Keratinocyte (primary cell): Measurements from ENCODE around the gene SDK1. TPM values are rescaled to one million over a fixed set of nuclear protein-coding genes. Genes with fewer than 3 reads are reported as not detected.

Experiments
- DNase-seq: peaks from one replicate; pipeline ENCODE4 v3.0.0-alpha.2; 2011; ENCODE audit warnings: low read depth, missing footprints, low spot score
- FAIRE-seq: peaks from 2 replicates; lab custom pipeline; 2011; peaks lifted over from hg19 to GRCh38; lab: Jason Lieb, UNC
- H2AFZ ChIP-seq: 2 replicates; pipeline ENCODE4 v1.6.0; 2012; ENCODE audit warnings: low read length, control low read depth, inconsistent platforms; ENCODE audit not compliant: control insufficient read depth
- H3K27ac ChIP-seq: 2 replicates; pipeline ENCODE4 v1.5.1; 2011; ENCODE audit warnings: low read length; ENCODE audit not compliant: control insufficient read depth, insufficient read depth
- H3K27me3 ChIP-seq: 3 replicates; pipeline ENCODE4 v1.6.0; 2011; ENCODE audit warnings: low read length; ENCODE audit not compliant: control insufficient read depth, insufficient read depth; ENCODE audit errors: extremely low read depth
- H3K36me3 ChIP-seq, 2 experiments: 2 replicates in 1 of 2; 3 replicates in 1 of 2; pipeline ENCODE4 v1.5.1; 2011; ENCODE audit warnings: low read length in 2 of 2, mild to moderate bottlenecking in 1 of 2; ENCODE audit not compliant: control insufficient read depth in 2 of 2, insufficient read depth in 2 of 2; ENCODE audit errors: extremely low read depth in 1 of 2
- H3K4me1 ChIP-seq: 3 replicates; pipeline ENCODE4 v1.5.1; 2011; ENCODE audit warnings: low read length; ENCODE audit not compliant: control insufficient read depth, insufficient read depth; ENCODE audit errors: extremely low read depth
- H3K4me2 ChIP-seq: 3 replicates; pipeline ENCODE4 v1.6.0; 2011; ENCODE audit warnings: low read depth, low read length; ENCODE audit not compliant: control insufficient read depth, insufficient read depth; ENCODE audit errors: extremely low read depth
- H3K4me3 ChIP-seq, 3 experiments: fragments of 200-600 bp in 1 of 3; sonication (generic) in 1 of 3; 2 replicates in 2 of 3; 3 replicates in 1 of 3; pipeline ENCODE4 v1.5.1; 2011 to 2016; ENCODE audit warnings: low read length in 3 of 3, mild to moderate bottlenecking in 3 of 3, control low read depth in 2 of 3, inconsistent platforms in 1 of 3, low read depth in 1 of 3, mixed read lengths in 1 of 3, mixed run types in 1 of 3, moderate library complexity in 1 of 3; ENCODE audit not compliant: control insufficient read depth in 2 of 3, insufficient read depth in 2 of 3; ENCODE audit errors: extremely low read depth in 1 of 3
- H3K79me2 ChIP-seq: 2 replicates; pipeline ENCODE4 v1.6.0; 2012; ENCODE audit warnings: low read length; ENCODE audit not compliant: control insufficient read depth, insufficient read depth
- H3K9ac ChIP-seq: 3 replicates; pipeline ENCODE4 v1.6.0; 2011; ENCODE audit warnings: low read length; ENCODE audit not compliant: control insufficient read depth, insufficient read depth; ENCODE audit errors: extremely low read depth
- H3K9me1 ChIP-seq: 3 replicates; pipeline ENCODE4 v1.6.0; 2011; ENCODE audit warnings: low read length; ENCODE audit not compliant: control insufficient read depth, insufficient read depth; ENCODE audit errors: extremely low read depth
- H3K9me3 ChIP-seq: 2 replicates; pipeline ENCODE4 v1.5.1; 2012; ENCODE audit warnings: low read depth, low read length; ENCODE audit not compliant: control insufficient read depth
- H4K20me1 ChIP-seq: 3 replicates; pipeline ENCODE4 v1.6.0; 2011; ENCODE audit warnings: low read length; ENCODE audit not compliant: control insufficient read depth, insufficient read depth; ENCODE audit errors: extremely low read depth
- EZH2 ChIP-seq: IDR thresholded peaks from one replicate; pipeline ENCODE4 v1.6.1; 2012; ENCODE audit warnings: inconsistent platforms, mild to moderate bottlenecking, low read length, moderate library complexity
- dilution Hi-C: fragments of 300-500 bp; cut with MboI; formaldehyde crosslinking; loops from one replicate; pipeline ENCODE4 v1.7.0; 2020; ENCODE audit warnings: low sequenced_read_pairs; ENCODE audit not compliant: extremely low pct_ligation_motif_present
- polyA plus RNA-seq, 5 experiments: library from polyadenylated mRNA; depleted of rRNA in 3 of 5; stranded (reverse) in 3 of 5; stranded (forward) in 1 of 5; unstranded in 1 of 5; fragments of >200 nt; gene quantifications; 1 replicate in 1 of 5; 2 replicates in 3 of 5; 3 replicates in 1 of 5; pipeline versions ENCODE4 v1.2.1 to v1.2.3, GENCODE V29; 2011 to 2012; ENCODE audit warnings: missing spikeins in 2 of 5, low read depth in 1 of 5, low replicate concordance in 1 of 5
- TF ChIP-seq, protein P1 (sequence below), 3 experiments: IDR thresholded peaks in 1 of 3; conservative IDR thresholded peaks in 1 of 3; optimal IDR thresholded peaks in 1 of 3; 2 replicates in 2 of 3; 3 replicates in 1 of 3; pipeline versions ENCODE3 to v1.5.1; 2011; ENCODE audit warnings: low read length in 3 of 3, mild to moderate bottlenecking in 3 of 3, moderate library complexity in 2 of 3, control low read depth in 1 of 3, inconsistent platforms in 1 of 3; ENCODE audit not compliant: insufficient read depth in 2 of 3; ENCODE audit errors: extremely low read depth in 1 of 3

The SDK1 gene
- polyA plus RNA-seq, 1 donor (not counting 4 experiments of a cell fraction or from before 2014, with no cell fraction given) = 0.66 TPM

DNA sequence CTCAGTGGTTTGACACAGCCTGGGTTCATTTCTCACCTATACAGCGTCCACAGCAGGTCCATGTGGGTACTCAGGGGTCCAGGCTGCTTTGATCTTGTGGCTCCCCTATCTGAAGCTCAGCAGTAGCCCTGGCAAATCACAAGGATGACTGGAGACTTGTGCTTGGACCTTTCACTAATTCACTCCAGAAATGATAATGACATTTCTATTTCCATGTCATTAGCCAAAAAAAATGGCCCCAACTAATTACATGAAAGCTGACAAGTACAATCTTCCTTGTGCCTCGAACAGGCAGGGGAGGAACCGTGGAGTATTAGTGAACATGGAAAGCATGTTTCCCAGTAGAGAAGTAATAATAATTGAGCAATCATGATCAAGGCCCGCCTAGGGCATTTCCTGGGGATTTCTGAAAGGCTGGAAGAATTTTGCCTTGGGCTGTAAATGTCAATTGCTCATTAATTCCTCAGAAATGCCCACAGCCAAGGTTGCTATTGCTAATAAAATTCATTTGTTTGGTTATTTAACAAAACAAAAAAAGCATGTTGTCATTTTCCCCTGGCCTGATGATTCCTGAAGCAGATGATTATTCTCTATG is 586.1 kb downstream of the SDK1 start:
- dilution Hi-C loops = no loop called here
- Histone ChIP-seq H4K20me1 (no peaks in the 10 kb centered on the region), H3K36me3 (no peaks in the 10 kb centered on the region), H3K79me2 (no peaks in the 10 kb centered on the region), H3K9me3 (no peaks in the 10 kb centered on the region), H3K9ac (no peak overlapping the region), H2AFZ (no peak overlapping the region), H3K4me1 (no peaks in the 10 kb centered on the region), H3K4me2 (no peak overlapping the region), H3K27ac (no peak overlapping the region), H3K9me1 (no peaks in the 10 kb centered on the region), H3K27me3 (no peaks in the 10 kb centered on the region), H3K4me3 (no peak overlapping the region)
- TF ChIP-seq, protein P1, sequence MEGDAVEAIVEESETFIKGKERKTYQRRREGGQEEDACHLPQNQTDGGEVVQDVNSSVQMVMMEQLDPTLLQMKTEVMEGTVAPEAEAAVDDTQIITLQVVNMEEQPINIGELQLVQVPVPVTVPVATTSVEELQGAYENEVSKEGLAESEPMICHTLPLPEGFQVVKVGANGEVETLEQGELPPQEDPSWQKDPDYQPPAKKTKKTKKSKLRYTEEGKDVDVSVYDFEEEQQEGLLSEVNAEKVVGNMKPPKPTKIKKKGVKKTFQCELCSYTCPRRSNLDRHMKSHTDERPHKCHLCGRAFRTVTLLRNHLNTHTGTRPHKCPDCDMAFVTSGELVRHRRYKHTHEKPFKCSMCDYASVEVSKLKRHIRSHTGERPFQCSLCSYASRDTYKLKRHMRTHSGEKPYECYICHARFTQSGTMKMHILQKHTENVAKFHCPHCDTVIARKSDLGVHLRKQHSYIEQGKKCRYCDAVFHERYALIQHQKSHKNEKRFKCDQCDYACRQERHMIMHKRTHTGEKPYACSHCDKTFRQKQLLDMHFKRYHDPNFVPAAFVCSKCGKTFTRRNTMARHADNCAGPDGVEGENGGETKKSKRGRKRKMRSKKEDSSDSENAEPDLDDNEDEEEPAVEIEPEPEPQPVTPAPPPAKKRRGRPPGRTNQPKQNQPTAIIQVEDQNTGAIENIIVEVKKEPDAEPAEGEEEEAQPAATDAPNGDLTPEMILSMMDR (optimal IDR thresholded peaks at IDR 0.05 in 1 of 3, IDR thresholded peaks at IDR 0.05 in 1 of 3, conservative IDR thresholded peaks at IDR 0.05 in 1 of 3; ENCODE audit: extremely low read depth in 1 of 3, insufficient read depth in 2 of 3, low read length in 3 of 3) = no peak
- no peak for TF ChIP-seq EZH2
- DNase-seq (no peak), FAIRE-seq (no peak)

DNA sequence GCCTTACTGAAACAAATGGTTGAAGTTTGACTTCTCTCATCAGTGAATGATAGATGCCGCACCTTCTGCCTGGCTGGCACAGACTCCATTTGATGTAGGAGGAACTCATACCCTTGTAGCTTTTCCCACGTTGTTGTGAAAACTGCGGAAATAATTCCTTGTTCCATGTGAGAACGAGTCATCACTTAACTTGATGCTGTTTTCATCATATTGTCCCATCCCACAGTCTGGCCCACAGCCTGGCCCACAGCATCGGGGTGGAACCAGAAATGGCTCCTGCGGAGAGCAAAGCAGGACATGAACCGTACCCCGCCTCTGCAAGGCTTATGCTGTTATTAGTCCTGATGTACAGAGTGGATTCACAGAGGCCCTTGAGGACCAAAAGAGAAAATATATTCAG is 587.0 kb downstream of the SDK1 start:
- Histone ChIP-seq H3K4me3 (no peak overlapping the region), H3K79me2 (no peaks in the 10 kb centered on the region), H3K9ac (no peak overlapping the region), H3K36me3 (no peaks in the 10 kb centered on the region), H3K9me3 (no peaks in the 10 kb centered on the region), H3K27ac (no peak overlapping the region), H3K9me1 (no peaks in the 10 kb centered on the region), H3K4me1 (no peaks in the 10 kb centered on the region), H3K27me3 (no peaks in the 10 kb centered on the region), H4K20me1 (no peaks in the 10 kb centered on the region), H3K4me2 (no peak overlapping the region), H2AFZ (no peak overlapping the region)
- dilution Hi-C loops = no loop called here
- FAIRE-seq (no peak), DNase-seq (no peak)
- no peak for TF ChIP-seq EZH2
- TF ChIP-seq, protein P1 (optimal IDR thresholded peaks at IDR 0.05 in 1 of 3, IDR thresholded peaks at IDR 0.05 in 1 of 3, conservative IDR thresholded peaks at IDR 0.05 in 1 of 3; ENCODE audit: extremely low read depth in 1 of 3, insufficient read depth in 2 of 3, low read length in 3 of 3) = no peak
